Measurements from ENCODE around the gene NMRAL1.

NMRAL1 gene

DNA sequence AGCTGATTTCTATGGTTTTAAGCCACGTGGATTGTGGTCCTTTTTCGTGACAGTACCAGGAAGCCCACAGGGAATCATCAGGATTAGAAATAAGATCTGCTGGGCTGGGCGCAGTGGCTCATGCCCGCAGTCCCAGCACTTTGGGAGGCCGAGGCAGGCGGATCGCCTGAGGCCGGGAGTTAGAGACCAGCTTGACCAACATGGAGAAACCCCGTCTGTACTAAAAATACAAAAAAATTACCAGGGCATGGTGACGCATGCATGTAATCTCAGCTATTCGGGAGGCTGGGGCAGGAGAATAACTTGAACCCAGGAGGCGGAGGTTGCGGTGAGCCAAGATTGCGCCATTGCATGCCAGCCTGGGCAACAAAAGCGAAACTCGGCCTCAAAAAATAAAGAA, 6.5 kb downstream of the NMRAL1 start:
- DNase-seq (ENCODE audit: low read depth in 2 of 2), result no peak

DNA sequence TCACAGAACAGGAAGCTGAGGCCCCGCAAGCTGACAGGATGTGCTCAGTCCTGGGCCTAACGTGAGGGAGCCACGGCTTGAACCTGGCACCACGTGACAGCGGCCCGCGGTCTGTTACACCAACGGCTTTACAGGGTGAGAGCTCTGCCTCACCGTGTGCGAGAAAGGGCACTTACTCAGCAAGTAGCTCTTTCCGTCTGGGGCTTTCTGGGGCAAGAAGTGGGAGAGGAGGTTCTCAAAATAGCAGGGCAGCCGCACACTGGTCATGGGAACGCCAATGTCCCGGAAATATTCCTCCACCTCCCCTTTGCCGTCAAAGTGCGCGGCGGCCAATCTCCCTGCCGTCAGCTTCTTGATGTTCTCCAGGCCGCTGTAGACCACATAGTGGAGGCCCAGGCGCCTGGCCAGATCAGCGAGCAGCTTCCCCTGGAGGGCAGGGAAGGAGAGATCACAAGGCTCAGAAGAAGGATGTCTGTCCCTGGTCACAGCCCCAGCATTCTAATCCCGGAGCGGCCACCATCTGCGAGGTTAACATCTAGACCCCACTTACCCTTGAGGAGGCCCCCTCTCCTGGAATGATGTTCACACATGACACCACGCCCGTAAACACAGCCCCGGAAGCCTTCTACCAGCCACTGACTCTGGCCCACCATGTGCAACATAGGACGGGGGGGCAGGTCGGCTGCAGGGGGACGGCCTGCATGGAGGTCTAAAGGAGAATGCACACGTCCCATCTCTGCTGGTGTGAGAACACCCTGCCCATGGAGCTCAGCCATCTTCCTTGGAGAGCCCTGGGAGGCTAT, 8.2 kb downstream of the NMRAL1 start:
- DNase-seq (ENCODE audit: low read depth in 2 of 2), result peak in 1 of 2 donors; percentile 24

DNA sequence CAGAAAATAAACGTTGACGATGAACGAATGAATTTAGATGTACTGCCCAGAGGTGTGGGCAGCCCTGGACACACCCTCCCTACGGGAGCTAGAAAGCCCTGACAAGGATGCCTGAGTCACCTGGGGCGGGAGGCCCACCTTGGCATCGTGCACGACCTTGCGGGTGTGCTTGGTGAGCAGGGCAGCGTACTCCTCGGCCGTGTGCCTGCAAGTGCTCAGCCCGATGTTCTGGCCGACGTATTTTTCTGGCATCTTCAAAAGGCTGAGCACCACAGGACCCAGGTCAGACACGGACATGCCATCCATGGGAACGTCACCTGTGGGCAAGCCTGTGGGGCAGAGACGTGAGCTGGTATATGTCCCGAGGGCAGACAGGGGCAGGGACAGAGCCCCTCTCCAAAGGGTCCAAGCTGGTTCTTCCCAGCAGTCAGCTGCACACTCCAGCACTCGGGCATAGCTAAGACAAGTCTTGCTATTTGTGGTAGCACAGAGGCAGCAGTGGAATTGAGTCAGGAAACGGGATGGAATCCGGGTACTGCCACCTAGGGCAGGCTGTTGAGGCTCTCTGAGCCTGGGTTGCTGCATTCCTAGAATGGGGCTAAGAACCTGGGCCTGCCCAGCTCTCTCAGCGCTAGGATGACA, 10.8 kb downstream of the NMRAL1 start:
- DNase-seq (ENCODE audit: low read depth in 2 of 2), result no peak

DNA sequence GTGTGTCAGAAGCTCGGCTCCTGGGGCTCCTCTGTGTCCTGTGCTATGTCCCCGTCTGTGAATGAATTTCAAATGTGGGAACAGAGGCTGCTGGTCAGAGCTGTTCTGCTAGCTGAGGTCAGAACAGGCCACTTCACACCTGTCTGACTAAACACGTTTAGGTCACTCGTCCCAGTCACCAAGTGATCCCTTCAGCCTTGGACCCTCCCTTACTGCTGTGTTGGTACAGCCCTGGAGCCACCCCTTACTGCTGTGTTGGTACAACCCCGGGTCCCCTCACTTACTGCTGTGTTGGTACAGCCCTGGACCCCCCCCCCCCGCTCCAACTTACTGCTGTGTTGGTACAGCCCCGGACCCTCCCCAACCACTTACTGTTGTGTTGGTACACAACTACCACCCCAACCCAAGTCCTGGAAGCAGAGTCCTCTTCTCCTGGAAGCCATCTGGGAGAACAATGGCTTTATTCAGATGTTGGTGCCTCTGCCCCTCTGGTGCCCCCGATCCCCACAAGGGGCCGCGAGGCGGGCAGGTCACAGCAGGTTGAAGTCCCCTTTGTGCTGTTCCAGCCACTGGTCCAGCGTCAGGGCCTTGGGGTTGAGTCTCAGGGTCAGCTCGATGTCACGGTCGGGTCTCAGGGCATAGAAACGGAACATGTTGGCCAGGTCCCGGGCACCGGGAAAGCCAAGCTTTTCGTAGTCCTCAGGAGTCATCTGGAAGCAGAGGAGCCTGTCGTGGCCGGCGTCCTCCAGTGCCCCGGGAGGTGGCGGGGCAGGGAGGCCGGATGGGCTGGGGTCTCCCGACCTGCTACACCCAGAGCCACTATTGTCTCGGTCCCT, 13.0 kb downstream of the NMRAL1 start:
- no peak for DNase-seq (ENCODE audit: low read depth in 2 of 2)

DNA sequence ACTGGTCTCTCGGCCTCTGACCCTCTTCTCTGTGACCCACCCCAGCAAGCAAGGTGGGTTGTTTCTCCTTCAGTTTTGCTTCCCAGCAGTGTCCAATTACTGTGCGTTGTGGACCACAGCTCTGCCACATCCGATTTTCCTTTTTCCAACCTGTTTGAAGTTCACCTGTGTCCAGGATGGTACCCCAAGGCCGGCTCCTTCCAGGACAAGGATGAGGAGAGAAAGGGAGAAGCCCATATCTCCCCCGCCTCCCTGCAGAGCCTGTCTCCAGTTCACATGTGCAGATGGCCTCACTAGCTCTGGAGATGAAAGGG, 13.5 kb downstream of the NMRAL1 start:
- no peak for DNase-seq (ENCODE audit: low read depth in 2 of 2)

DNA sequence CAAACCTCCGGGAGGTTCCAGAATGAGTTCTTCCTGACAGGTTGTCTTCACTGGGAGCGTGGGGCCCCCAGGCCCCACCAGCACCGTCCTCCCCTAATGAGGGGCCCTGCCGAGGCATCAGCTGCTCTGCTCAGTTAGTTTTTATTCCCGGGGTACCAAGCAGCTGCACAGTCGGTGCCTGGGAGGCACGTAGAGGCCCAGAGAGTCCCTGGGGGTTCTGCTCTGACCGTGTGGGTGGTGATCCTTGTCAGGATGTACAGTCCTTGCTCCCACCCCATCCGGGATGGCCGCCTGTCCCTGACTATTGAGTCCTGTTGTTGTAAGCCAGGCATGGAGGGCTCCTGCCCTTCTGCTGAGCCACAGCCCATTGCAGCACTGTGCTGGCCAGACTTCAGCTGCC, 18.5 kb downstream of the NMRAL1 start:
- no peak for DNase-seq (ENCODE audit: low read depth in 2 of 2)

DNA sequence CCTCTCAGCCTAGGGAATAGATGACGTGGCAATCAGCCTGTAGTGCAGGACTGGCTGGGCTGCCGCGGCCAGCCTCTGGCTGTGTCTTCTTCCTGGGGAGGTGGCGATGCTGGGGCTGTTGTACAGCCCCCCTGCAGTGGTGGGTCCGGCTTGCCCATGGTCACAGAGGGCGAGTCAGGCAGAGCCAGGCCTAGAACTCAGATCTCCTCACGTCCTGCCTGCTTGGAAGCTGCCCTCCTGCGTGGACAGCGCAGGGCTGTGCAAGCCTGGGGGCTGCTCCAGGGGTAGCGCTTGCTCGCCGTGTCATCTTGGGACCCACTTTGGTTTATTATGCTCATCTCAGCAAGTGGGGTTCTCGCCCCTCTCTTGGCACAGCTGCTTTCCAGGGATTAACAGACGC, 19.3 kb downstream of the NMRAL1 start:
- no peak for DNase-seq (ENCODE audit: low read depth in 2 of 2)

DNA sequence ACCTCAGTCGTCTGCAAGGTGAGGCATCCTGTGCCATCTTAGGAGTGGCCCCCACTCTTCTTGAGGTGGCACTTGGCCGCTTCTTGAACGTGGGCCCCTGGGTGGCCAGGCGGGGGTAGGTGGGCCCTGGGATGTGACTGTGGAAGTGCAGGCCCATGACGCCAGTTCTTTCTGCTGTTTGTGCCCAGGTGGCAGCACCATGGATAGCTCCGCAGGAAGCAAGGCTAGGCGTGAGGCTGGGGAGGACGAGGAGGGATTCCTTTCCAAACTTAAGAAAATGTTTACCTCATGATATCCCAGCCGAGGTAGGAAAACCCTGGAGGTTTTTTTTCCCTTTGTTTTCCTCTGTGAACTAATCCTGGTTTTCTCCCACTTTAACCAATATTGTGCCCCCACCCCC, 19.8 kb downstream of the NMRAL1 start:
- no peak for DNase-seq (ENCODE audit: low read depth in 2 of 2)

DNA sequence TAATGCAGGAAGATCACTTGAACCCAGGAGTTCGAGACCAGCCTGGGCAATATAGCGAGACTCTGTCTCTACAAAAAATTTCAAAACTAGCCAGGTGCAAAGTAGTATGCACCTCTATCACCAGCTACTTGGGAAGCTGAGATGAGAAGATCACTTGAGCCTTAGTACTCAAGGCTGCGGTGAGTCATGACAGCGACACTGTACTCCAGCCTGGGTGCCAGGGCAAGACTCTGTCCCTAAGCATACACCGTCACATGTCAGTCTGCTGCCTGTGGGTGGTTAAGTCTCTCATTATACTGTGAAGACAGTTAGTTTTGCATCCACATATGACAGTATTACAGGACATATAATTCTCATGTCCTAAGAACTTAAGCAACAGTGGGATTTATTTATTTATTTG, 21.8 kb downstream of the NMRAL1 start:
- no peak for DNase-seq (ENCODE audit: low read depth in 2 of 2)

DNA sequence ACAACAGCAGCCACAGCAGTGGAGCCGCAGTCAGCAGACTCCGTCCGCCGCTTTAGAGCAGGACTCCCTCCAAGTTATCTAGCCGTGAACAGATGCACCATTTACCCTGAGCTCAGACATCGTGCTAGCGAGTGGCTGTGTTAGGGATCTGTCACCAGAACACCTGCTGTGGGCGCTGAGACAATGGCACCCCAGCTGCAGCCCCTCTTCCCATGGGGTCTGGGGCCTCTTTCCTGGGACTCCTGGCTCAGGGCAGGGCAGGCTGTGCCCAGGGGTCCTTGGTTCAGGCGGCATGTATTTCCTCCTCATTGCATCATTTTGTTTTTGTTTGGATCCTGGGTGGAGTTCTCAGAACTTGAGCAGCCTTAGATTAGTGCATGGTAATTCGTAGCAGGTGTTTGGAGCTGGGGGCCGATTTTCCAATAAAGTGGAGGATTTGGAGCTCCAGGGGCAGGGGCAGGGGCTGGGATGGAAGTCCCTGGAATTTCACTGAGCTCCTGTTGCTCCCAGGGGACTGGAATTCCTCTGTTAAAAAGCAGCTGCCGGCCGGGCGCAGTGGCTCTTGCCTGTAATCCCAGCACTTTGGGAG, 23.4 kb downstream of the NMRAL1 start:
- DNase-seq (ENCODE audit: low read depth in 2 of 2), result no peak

DNA sequence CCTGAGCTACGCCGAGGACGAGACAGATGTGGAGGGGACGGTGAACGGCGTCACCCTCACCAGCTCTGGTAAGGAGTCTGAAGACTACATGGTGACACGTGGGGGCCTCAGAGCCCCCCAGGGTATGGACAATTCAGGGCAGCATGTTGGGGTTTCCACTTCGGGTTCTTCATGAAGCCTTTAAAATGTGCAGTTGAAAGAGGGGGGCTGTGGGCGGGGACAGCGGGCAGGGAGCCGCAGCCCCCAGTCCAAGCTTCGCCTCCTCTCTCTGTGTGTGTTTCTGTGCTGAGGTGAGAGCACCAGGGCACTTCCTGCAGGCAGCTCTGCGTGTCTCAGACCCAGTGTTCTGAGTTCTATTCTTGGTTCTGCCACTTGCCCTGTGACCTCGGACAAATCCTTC, 24.0 kb downstream of the NMRAL1 start:
- DNase-seq (ENCODE audit: low read depth in 2 of 2), result no peak

DNA sequence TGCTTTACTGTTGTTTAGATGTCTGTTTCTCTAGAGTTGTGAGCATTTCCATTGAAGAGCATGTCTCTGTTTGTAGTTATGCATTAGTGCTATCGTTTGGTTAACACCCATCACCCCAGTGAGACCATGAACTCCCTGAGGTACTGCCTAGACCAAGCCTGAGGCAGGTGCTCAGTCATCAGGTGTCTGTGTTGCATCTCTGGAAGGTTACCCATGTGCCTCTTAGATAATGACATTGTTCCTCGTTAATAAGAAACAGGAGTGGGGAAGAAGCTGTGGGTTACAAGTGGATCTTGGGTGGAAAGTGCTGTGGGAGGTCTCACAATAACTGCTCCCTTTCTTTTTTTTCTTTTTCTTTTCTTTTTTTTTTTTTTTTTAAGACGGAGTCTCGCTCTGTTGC, 30.4 kb downstream of the NMRAL1 start:
- DNase-seq (ENCODE audit: low read depth in 2 of 2), result no peak

DNA sequence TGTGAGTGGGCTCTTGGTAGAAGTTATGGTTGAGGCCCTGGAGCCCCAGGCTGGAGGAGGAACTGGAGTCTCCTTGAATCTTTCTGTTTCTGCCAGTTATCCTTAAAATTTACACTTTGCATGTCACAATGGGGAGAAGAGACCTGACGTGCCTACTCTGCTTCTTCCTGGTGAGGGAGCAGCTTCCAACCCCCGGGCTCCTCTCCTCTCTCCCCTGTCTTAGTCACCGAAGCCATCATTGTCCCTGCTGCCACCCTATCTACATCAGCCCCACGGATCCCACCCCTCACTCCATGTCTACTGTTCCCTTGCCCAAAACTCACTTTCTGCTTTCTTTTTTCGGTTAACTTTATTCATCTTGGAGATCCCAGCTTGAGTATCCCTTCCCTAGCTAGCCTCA, 31.2 kb downstream of the NMRAL1 start:
- DNase-seq (ENCODE audit: low read depth in 2 of 2), result no peak

DNA sequence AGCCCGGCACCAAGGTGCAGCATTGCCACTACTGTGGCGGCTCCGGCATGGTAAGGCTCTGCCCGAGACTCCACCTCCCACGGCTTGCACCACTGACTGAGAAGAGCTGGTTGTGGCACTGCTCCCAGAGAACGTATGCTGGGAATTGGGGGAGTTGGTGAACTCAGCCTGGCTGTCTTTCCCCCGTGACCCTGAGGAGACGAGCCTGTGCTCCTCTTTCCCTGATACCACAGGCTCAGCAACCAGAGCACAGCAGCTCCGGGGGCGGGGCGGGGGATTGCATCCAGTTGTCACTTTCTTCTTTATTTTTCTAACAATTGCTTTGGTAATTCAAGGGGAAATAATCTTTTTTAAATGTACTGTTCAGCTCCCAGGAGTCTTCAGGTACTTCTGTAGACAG, 32.1 kb downstream of the NMRAL1 start:
- no peak for DNase-seq (ENCODE audit: low read depth in 2 of 2)

DNA sequence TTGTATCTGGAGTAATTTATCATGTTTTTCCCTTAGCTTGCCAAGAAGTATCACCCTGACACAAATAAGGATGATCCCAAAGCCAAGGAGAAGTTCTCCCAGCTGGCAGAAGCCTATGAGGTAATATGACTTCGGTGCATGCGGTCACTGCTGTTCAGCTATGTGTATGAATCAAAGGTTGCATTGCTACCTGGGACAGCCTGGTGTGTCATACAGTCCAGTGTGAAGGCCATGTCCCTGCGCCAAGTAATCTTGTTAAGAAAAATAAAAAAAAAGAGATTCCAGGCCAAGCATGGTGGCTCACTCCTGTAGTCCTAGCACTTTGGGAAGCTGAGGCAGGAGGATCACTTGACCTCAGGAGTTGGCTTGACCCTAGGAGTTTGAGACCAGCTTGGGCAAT, 37.1 kb downstream of the NMRAL1 start:
- no peak for DNase-seq (ENCODE audit: low read depth in 2 of 2)

DNA sequence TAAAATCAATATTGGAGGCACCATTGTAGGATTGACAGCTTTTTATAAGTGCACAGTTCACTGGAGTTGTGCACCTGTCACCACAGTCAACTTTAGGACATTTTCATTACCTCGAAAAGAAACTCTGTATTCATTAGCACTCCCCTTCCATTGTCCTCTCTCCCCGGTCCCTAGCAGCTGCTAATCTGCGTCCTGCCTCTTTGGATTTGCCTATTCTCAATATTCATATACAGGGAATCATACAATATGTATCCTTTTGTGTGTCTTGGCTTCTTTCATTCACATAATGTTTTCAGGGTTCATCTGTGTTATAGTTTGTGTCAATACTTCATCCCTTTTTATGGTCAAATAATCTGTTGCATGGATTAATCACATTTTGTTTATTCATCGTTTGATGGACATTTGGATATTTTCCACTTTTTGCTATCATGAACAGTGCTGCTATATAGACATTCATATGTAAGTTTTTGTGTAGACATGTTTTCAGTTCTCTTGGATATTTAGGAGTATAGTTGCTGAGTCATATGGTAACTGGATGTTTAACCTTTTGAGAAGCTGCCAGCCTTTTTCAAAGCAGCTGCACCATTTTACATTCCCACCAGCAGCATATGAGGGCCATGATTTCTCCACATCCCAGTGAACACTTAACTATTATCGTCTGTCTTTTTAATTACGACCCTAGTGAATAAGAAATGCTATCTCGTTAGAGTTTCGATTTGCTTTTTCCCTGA, 38.9 kb downstream of the NMRAL1 start:
- no peak for DNase-seq (ENCODE audit: low read depth in 2 of 2)

DNA sequence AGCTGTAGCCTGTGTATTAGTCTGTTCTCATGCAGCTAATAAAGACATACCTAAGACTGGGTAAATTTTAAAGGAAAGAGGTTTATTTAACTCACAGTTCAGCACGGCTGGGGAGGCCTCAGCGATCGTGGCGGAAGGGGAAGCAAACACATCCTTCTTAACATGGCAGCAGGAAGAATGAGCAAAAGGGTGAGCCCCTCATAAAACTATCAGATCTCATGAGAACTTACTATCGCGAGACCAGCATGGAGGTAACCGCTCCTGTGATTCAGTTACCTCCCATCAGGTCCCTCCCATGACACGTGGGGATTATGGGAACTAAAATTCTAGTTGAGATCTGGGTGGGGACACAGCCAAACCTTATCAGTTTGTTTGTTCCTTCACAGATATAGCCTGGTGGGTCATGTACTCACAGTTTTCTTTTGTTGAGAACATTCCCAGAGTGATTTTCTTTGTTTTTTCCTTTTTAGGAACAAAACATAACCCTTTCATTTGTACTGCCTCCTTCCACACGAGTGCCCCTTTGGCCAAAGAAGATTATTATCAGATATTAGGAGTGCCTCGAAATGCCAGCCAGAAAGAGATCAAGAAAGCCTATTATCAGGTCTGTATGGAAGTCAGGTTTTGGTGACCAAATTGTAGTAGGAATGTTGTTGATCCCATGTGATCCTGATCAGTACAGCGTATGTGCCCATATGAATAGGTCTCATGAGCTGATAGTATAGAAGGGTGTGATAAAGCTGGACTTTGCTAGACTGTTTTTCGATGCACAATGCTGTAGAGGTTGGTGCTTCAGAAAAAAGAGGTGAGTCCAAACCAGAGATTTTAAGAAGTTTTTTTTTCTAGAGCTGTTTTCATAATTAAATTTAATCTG, 40.3 kb downstream of the NMRAL1 start:
- no peak for DNase-seq (ENCODE audit: low read depth in 2 of 2)

DNA sequence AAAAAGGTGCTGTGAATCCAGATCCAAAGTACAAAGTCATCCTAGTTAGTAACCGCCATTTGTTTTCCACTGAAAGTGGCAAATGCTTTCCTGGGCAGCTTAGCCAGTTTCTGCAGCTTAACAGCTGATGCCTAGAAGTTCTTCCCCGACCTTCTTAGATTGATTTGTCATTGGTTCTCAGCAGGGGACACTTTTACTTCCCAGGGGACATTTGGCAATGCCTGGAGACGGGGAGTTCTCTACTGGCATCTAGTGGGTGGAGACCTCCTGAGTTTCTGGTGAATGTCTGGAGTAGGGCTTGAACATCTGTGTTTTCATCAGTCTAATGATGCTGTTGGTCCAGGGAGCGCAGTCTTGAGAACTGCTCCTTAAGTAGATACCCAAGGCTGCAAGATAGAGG, 41.2 kb downstream of the NMRAL1 start:
- DNase-seq (ENCODE audit: low read depth in 2 of 2), result no peak

DNA sequence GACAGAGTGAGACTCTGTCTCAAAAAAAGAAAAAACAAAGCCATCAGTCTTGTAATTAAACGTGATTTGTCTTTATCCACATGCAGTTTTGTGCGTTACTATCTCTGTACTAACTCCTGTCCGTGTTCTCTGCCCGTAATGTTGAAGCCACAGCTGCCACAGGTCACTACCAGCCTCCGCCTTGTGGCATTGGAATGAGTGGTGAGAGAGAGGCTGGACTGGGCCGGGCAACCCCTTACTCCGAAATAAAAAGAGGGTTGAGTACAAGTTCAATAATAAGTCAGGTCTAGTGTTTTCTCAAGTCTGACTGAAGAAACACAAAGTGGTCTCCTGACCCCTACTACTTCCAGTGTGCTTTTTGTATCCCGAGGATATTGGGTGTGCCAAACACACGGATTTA, 43.4 kb downstream of the NMRAL1 start:
- DNase-seq (ENCODE audit: low read depth in 2 of 2), result no peak

DNA sequence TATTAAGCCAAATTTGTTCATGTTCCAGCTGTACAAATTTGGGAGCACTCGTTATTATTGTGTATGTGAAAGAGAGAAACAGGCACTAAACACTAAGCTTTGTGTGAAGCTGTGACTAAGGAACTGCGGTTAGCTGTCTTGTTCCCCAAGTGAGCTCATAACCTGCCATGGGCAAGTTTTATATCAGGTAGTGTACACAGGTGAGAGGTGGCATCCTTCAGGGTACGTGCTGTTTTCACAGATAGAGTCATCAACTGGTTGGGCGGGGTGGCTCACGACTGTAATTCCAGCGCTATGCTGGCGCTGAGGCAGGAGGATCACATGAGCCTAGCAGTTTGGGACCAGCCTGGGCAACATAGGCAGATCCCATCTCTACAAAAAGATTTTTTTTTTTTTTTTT, 45.9 kb downstream of the NMRAL1 start:
- DNase-seq (ENCODE audit: low read depth in 2 of 2), result no peak

Data from activated CD4-positive, alpha-beta T cell treated with anti-CD3 and anti-CD28 coated beads for 24 hours (primary cell).